Measurements from ENCODE around the gene FHL5.
A peak's percentile ranks its signal among the peaks of the same experiment; 100 is the strongest.

FHL5 gene

GRCh38 chr6:96576221-96576620, 13.3 kb downstream of the FHL5 start:
- Histone ChIP-seq H3K9me3 (replicated peaks in 1 of 11) (peaks cover 5 to 14% (median 10%) of the 10 kb centered on the region in 11 experiments), H4K20me1 (no peaks in the 10 kb centered on the region), H3K4me1 (peaks cover 0 to 11% (median 0%) of the 10 kb centered on the region in 10 experiments; a peak in 4 of 20 replicates), H3K4me2 (no peak overlapping the region), H3K27me3 (no peaks in the 10 kb centered on the region), H3K4me3 (no peak overlapping the region), H3K36me3 (no peaks in the 10 kb centered on the region), H3K27ac (no peak overlapping the region), H3K9ac (no peak overlapping the region)
- TF ChIP-seq Cebpa-rat (IDR thresholded peaks at IDR 0.05): no peak

GRCh38 chr6:96582021-96582420, 19.1 kb downstream of the FHL5 start:
- peak overlapping the region in 6 of 11 experiments; percentile 43 to 57 (median 50); a peak in 10 of 22 replicates for H3K4me2 ChIP-seq
- H3K4me3 ChIP-seq: no peak overlapping the region
- H3K9me3 ChIP-seq (replicated peaks in 1 of 11): no peaks in the 10 kb centered on the region
- no peaks in the 10 kb centered on the region for H3K36me3 ChIP-seq
- no peaks in the 10 kb centered on the region for H3K27me3 ChIP-seq
- H3K9ac ChIP-seq: no peak overlapping the region
- no peak overlapping the region for H3K27ac ChIP-seq
- peaks cover 0 to 36% (median 15%) of the 10 kb centered on the region in 10 experiments; a peak in 13 of 20 replicates for H3K4me1 ChIP-seq
- no peaks in the 10 kb centered on the region for H4K20me1 ChIP-seq
- no peak for TF ChIP-seq Cebpa-rat (IDR thresholded peaks at IDR 0.05)

GRCh38 chr6:96582436-96582835, 19.5 kb downstream of the FHL5 start:
- Histone ChIP-seq H3K4me2 (peak overlapping the region in 8 of 11 experiments; percentile 28 to 57 (median 48); a peak in 12 of 22 replicates), H3K27me3 (no peaks in the 10 kb centered on the region), H3K4me1 (peaks cover 0 to 36% (median 15%) of the 10 kb centered on the region in 10 experiments; a peak in 13 of 20 replicates), H4K20me1 (no peaks in the 10 kb centered on the region), H3K4me3 (no peak overlapping the region), H3K9me3 (replicated peaks in 1 of 11) (no peaks in the 10 kb centered on the region), H3K36me3 (no peaks in the 10 kb centered on the region), H3K9ac (no peak overlapping the region), H3K27ac (no peak overlapping the region)
- no peak for TF ChIP-seq Cebpa-rat (IDR thresholded peaks at IDR 0.05)

GRCh38 chr6:96604420-96604819, 41.5 kb downstream of the FHL5 start:
- no peaks in the 10 kb centered on the region for H3K27me3 ChIP-seq
- no peak for TF ChIP-seq Cebpa-rat (IDR thresholded peaks at IDR 0.05)
- no peaks in the 10 kb centered on the region for H3K36me3 ChIP-seq
- no peaks in the 10 kb centered on the region for H4K20me1 ChIP-seq
- no peaks in the 10 kb centered on the region for H3K9me3 ChIP-seq (replicated peaks in 1 of 11)
- H3K27ac ChIP-seq: no peak overlapping the region
- H3K4me3 ChIP-seq: no peak overlapping the region
- no peak overlapping the region for H3K4me2 ChIP-seq
- H3K9ac ChIP-seq: no peak overlapping the region
- H3K4me1 ChIP-seq: no peaks in the 10 kb centered on the region

GRCh38 chr6:96608074-96608473, 45.1 kb downstream of the FHL5 start:
- H3K4me2 ChIP-seq: no peak overlapping the region
- no peaks in the 10 kb centered on the region for H3K27me3 ChIP-seq
- no peak overlapping the region for H3K9ac ChIP-seq
- no peak overlapping the region for H3K4me3 ChIP-seq
- TF ChIP-seq Cebpa-rat (IDR thresholded peaks at IDR 0.05): no peak
- no peak overlapping the region for H3K27ac ChIP-seq
- H4K20me1 ChIP-seq: 0 out of 22 replicates have a peak, but pooled peaks cover 0 to 3% (median 0%) of the 10 kb centered on the region in 11 experiments
- H3K36me3 ChIP-seq: no peaks in the 10 kb centered on the region
- H3K9me3 ChIP-seq (replicated peaks in 1 of 11): no peaks in the 10 kb centered on the region
- H3K4me1 ChIP-seq: peaks cover 0 to 6% (median 5%) of the 10 kb centered on the region in 10 experiments; a peak in 8 of 20 replicates

- 0 out of 22 replicates have a peak, but pooled peaks cover 0 to 3% (median 0%) of the 10 kb centered on the region in 11 experiments for H4K20me1 ChIP-seq
- no peak overlapping the region for H3K9ac ChIP-seq
- no peak overlapping the region for H3K27ac ChIP-seq
- H3K4me3 ChIP-seq: no peak overlapping the region
- TF ChIP-seq Cebpa-rat (IDR thresholded peaks at IDR 0.05): no peak
- H3K36me3 ChIP-seq: no peaks in the 10 kb centered on the region
- H3K27me3 ChIP-seq: no peaks in the 10 kb centered on the region
- H3K4me2 ChIP-seq: no peak overlapping the region
- H3K4me1 ChIP-seq: peaks cover 0 to 6% (median 5%) of the 10 kb centered on the region in 10 experiments; a peak in 8 of 20 replicates
- no peaks in the 10 kb centered on the region for H3K9me3 ChIP-seq (replicated peaks in 1 of 11)
Observed at GRCh38 chr6:96610019-96610418, 47.1 kb downstream of the FHL5 start.

- peaks cover 0 to 6% (median 5%) of the 10 kb centered on the region in 10 experiments; a peak in 8 of 20 replicates for H3K4me1 ChIP-seq
- H3K27ac ChIP-seq: no peak overlapping the region
- 0 out of 22 replicates have a peak overlapping the region, but pooled peaks of 1 of the 11 experiments have one; percentile 29 for H3K4me2 ChIP-seq
- H4K20me1 ChIP-seq: 0 out of 22 replicates have a peak, but pooled peaks cover 0 to 3% (median 0%) of the 10 kb centered on the region in 11 experiments
- H3K4me3 ChIP-seq: no peak overlapping the region
- H3K9ac ChIP-seq: no peak overlapping the region
- H3K9me3 ChIP-seq (replicated peaks in 1 of 11): no peaks in the 10 kb centered on the region
- TF ChIP-seq Cebpa-rat (IDR thresholded peaks at IDR 0.05): no peak
- H3K36me3 ChIP-seq: no peaks in the 10 kb centered on the region
- no peaks in the 10 kb centered on the region for H3K27me3 ChIP-seq
Observed at GRCh38 chr6:96611342-96611991, 48.5 kb downstream of the FHL5 start.

- H3K9me3 ChIP-seq (replicated peaks in 1 of 11): no peaks in the 10 kb centered on the region
- H3K4me1 ChIP-seq: peaks cover 0 to 6% (median 5%) of the 10 kb centered on the region in 10 experiments; a peak in 8 of 20 replicates
- H3K4me3 ChIP-seq: no peak overlapping the region
- H3K36me3 ChIP-seq: no peaks in the 10 kb centered on the region
- no peak overlapping the region for H3K9ac ChIP-seq
- no peaks in the 10 kb centered on the region for H3K27me3 ChIP-seq
- TF ChIP-seq Cebpa-rat (IDR thresholded peaks at IDR 0.05): no peak
- no peak overlapping the region for H3K4me2 ChIP-seq
- 0 out of 22 replicates have a peak, but pooled peaks cover 0 to 3% (median 0%) of the 10 kb centered on the region in 11 experiments for H4K20me1 ChIP-seq
- no peak overlapping the region for H3K27ac ChIP-seq
Observed at GRCh38 chr6:96613291-96613999, 50.5 kb downstream of the FHL5 start.

- H3K9me3 ChIP-seq (replicated peaks in 1 of 11): no peaks in the 10 kb centered on the region
- no peaks in the 10 kb centered on the region for H3K36me3 ChIP-seq
- no peak overlapping the region for H3K4me3 ChIP-seq
- H3K4me1 ChIP-seq: peaks cover 5 to 15% (median 8%) of the 10 kb centered on the region in 10 experiments; a peak in 15 of 20 replicates
- no peak for TF ChIP-seq Cebpa-rat (IDR thresholded peaks at IDR 0.05)
- no peak overlapping the region for H3K27ac ChIP-seq
- H3K9ac ChIP-seq: no peak overlapping the region
- no peaks in the 10 kb centered on the region for H3K27me3 ChIP-seq
- H3K4me2 ChIP-seq: no peak overlapping the region
- no peaks in the 10 kb centered on the region for H4K20me1 ChIP-seq
Observed at GRCh38 chr6:96620851-96621250, 57.9 kb downstream of the FHL5 start.

Data from BLaER1 treated with 17β-estradiol and CSF1 and Interleukin-3, amounts not matched to agents 10 nM and 100 nM (cell line).